Small intestine (tissue), 7 donors: Measurements from ENCODE around the gene POP4. TPM values are rescaled to one million over a fixed set of nuclear protein-coding genes. Genes with fewer than 3 reads are reported as not detected.
A peak's percentile ranks its signal among the peaks of the same experiment; 100 is the strongest.

ENCODE experiments used
- DNase-seq, 2 donors: peaks; one replicate each; pipeline versions ENCODE4 v3.0.0 to v3.0.0-alpha.2; 2013
- FAIRE-seq: peaks from 2 replicates; lab custom pipeline; 2012; peaks lifted over from hg19 to GRCh38; lab: Jason Lieb, UNC
- H3K27ac ChIP-seq, 3 donors: one replicate each; pipeline ENCODE4 v1.5.1; 2013; ENCODE audit warnings: low read length in 2 of 3, mild to moderate bottlenecking in 2 of 3, control low read depth in 1 of 3, inconsistent platforms in 1 of 3, low read depth in 1 of 3, moderate library complexity in 1 of 3
- H3K27me3 ChIP-seq, 3 donors: one replicate each; pipeline ENCODE4 v1.6.1; 2013; ENCODE audit warnings: low read length in 3 of 3, inconsistent platforms in 1 of 3; ENCODE audit not compliant: control insufficient read depth in 3 of 3, insufficient read depth in 3 of 3
- H3K36me3 ChIP-seq, 3 donors: one replicate each; pipeline ENCODE4 v1.6.1; 2013; ENCODE audit warnings: low read length in 3 of 3, inconsistent platforms in 1 of 3, low read depth in 1 of 3, mild to moderate bottlenecking in 1 of 3, moderate library complexity in 1 of 3; ENCODE audit not compliant: control insufficient read depth in 3 of 3, insufficient read depth in 2 of 3
- H3K4me1 ChIP-seq, 3 donors: one replicate each; pipeline ENCODE4 v1.6.1; 2013; ENCODE audit warnings: low read length in 2 of 3, inconsistent platforms in 1 of 3, low read depth in 1 of 3, mild to moderate bottlenecking in 1 of 3, moderate library complexity in 1 of 3; ENCODE audit not compliant: control insufficient read depth in 3 of 3, insufficient read depth in 2 of 3
- H3K4me3 ChIP-seq, 3 donors: one replicate each; pipeline ENCODE4 v1.5.1; 2013; ENCODE audit warnings: low read length in 3 of 3, control low read depth in 1 of 3, inconsistent platforms in 1 of 3, low read depth in 1 of 3, mild to moderate bottlenecking in 1 of 3, moderate library complexity in 1 of 3
- H3K9me3 ChIP-seq, 2 donors: one replicate each; pipeline ENCODE4 v1.6.1; 2013; ENCODE audit warnings: low read depth in 1 of 2, low read length in 1 of 2; ENCODE audit not compliant: control insufficient read depth in 2 of 2, insufficient read depth in 1 of 2
- WGBS, 3 donors: extraction: QIAGEN DNeasy Blood & Tissue Kit; methylation state at CpG; one replicate each; pipeline ENCODE4 v1.1.7; 2013; 5-methylcytosine and 5-hydroxymethylcytosine counted together
- polyA plus RNA-seq, 4 donors: library from polyadenylated mRNA; stranded (reverse) in 3 of 4; unstranded in 1 of 4; fragments of 200-250 nt in 3 of 4; fragments of 120-200 nt in 1 of 4; gene quantifications; one replicate each; pipeline versions ENCODE4 v1.2.1 to v1.2.3, GENCODE V29; 2013
- donor health status: healthy with polysubstance abuse.
- donor health status: control.
- donor health status: control.
- donor health status: Bipolar disorder and iron deficiency.
- donor health status: healthy.

Gene POP4
- polyA plus RNA-seq, 4 donors: 64.3 to 102 (median 80.8) TPM

GRCh38 chr19:29610213-29610573 is 4.1 kb downstream of the POP4 start:
- H3K27ac ChIP-seq: no peak overlapping the region
- H3K9me3 ChIP-seq: no peaks in the 10 kb centered on the region
- H3K4me1 ChIP-seq: peaks cover 0 to 3% (median 1%) of the 10 kb centered on the region in 3 donors
- peaks cover 4 to 58% (median 18%) of the 10 kb centered on the region in 3 donors for H3K36me3 ChIP-seq
- no peak for DNase-seq
- WGBS, 3 donors: 85 to 88% (median 87%) methylated on average over 20 to 22 of the region's 22 CpGs
- no peaks in the 10 kb centered on the region for H3K27me3 ChIP-seq
- FAIRE-seq: no peak
- H3K4me3 ChIP-seq: no peak overlapping the region

GRCh38 chr19:29610574-29611271 is 4.6 kb downstream of the POP4 start:
- WGBS, 3 donors: 42 to 45% (median 43%) methylated on average over 19 of the region's 19 CpGs
- H3K27ac ChIP-seq: no peak overlapping the region

DNA sequence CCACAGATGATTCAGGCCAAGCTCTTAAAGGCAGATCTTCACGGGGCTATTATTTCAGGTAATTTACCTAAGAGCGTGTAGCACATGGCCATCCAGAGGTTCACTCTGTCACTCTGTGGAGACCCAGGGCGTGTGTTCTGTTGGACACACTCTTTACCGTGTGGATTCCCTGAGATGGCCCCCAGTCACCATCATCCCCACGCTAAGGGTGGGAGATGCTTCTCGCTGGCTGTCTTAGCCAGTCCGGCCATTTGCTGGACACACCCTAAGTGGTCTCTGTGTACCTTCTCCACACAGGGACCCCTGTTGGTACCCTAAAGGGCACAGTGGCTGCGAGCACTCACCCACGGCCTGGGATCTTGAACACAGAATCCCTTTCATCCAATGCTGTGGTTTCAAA is 6.0 kb downstream of the POP4 start:
- Histone ChIP-seq H3K9me3 (no peaks in the 10 kb centered on the region), H3K4me1 (no peaks in the 10 kb centered on the region), H3K27ac (no peak overlapping the region), H3K36me3 (peaks cover 4 to 73% (median 18%) of the 10 kb centered on the region in 3 donors), H3K27me3 (no peaks in the 10 kb centered on the region), H3K4me3 (no peak overlapping the region)
- WGBS, 3 donors: 92 to 97% (median 94%) methylated on average over 9 of the region's 9 CpGs
- FAIRE-seq (no peak), DNase-seq (no peak)

More at GRCh38 chr19:29610574-29611271, 4.6 kb downstream of the POP4 start:
- peak; percentile 78 to 83 for DNase-seq
- Histone ChIP-seq H3K4me1 (no peaks in the 10 kb centered on the region), H3K4me3 (no peak overlapping the region), H3K27me3 (no peaks in the 10 kb centered on the region), H3K9me3 (no peaks in the 10 kb centered on the region), H3K36me3 (peaks cover 4 to 62% (median 18%) of the 10 kb centered on the region in 3 donors)
- no peak for FAIRE-seq

DNA sequence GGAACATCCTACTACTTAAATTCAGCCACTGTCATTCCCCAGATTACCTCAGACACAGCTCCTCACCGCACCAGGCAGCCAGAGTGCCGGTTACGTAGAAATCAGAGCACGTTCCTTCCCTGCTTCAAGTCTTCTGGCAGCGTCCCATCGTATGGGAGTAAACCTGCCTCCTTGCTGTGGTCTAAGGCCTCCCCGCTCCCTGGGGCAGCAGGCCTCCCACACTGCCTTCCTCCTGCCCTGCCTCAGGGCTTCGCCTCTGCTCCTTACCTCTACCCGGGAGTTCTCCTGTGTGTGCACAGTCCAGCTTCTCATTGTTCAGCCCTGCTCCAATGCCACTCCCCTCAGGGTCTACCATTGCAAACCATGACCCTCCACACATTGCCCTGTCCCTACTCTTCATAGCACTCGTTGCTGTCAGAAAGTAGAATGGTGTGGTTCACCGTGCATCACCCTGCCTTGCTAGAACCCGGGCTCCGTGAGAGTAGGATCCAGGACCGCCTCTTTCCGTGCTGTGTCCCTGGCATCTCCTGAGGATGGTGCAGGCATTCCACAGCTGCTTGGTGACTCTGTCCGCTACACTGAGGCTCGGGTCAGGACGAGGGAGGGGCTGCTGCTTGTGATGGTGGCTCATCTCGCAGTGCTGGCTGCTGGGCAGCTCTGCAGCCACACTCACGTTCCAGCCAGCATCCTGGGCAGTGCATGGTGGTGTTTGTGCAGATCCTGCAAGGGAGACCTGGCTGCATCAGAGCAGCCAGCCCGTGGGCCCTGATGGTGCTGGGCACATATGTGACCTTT is 6.9 kb downstream of the POP4 start:
- Histone ChIP-seq H3K27ac (no peak overlapping the region), H3K36me3 (peaks cover 4 to 73% (median 18%) of the 10 kb centered on the region in 3 donors), H3K27me3 (no peaks in the 10 kb centered on the region), H3K9me3 (no peaks in the 10 kb centered on the region), H3K4me1 (no peaks in the 10 kb centered on the region), H3K4me3 (no peak overlapping the region)
- 89 to 96% (median 93%) methylated on average over 21 of the region's 21 CpGs for WGBS, 3 donors
- no peak for FAIRE-seq
- no peak for DNase-seq

DNA sequence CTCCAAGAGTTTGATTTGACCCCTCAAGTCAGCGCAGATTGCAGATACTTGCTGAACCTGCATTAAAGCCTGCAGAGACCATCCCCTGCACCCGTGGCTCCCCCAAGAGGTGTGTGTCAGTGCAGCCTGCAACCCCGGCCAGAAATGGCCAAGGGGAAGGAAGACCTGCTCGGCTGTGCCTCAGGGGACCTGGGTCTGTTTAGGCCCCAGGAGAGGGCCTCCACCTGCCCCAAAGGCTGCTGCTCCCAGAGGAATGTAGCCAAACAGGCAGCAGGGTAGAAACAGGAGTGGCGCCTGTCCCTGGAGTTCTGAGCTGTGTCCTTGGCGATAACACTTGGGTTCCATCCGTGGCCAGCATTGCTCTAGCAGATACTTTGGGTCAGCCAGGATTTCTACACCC is 8.0 kb downstream of the POP4 start:
- Histone ChIP-seq H3K27me3 (no peaks in the 10 kb centered on the region), H3K27ac (no peak overlapping the region), H3K36me3 (peaks cover 4 to 67% (median 18%) of the 10 kb centered on the region in 3 donors), H3K9me3 (no peaks in the 10 kb centered on the region), H3K4me3 (no peak overlapping the region), H3K4me1 (no peaks in the 10 kb centered on the region)
- FAIRE-seq: no peak
- 86 to 92% (median 90%) methylated on average over 6 to 7 of the region's 7 CpGs for WGBS, 3 donors
- no peak for DNase-seq

DNA sequence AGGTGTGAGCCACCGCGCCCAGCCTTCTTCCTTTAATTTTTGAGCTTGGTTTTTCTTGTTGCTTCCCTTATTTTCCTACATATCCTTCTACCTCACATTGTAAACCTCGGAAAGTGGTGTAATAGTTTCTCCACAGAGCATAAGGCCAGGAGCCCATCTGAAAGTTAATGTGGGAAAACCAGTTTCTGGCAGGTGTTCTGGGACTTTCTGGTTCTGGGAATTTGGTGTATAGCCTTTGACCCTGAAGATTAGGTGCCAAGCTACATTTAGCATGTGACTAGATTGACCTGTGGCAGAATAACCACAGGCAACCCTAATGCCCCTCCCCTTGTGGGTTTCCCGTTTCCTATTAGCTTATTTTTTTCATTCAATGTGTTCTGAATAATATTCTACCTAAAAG is 8.7 kb downstream of the POP4 start:
- peaks cover 0 to 60% (median 18%) of the 10 kb centered on the region in 3 donors for H3K36me3 ChIP-seq
- 79 to 88% (median 79%) methylated on average over 4 of the region's 4 CpGs for WGBS, 3 donors
- no peak overlapping the region for H3K27ac ChIP-seq
- no peaks in the 10 kb centered on the region for H3K27me3 ChIP-seq
- H3K4me3 ChIP-seq: no peak overlapping the region
- no peaks in the 10 kb centered on the region for H3K4me1 ChIP-seq
- no peak for DNase-seq
- no peaks in the 10 kb centered on the region for H3K9me3 ChIP-seq
- no peak for FAIRE-seq

GRCh38 chr19:29615891-29616425 is 9.9 kb downstream of the POP4 start:
- Histone ChIP-seq H3K27me3 (no peaks in the 10 kb centered on the region), H3K9me3 (no peaks in the 10 kb centered on the region), H3K4me3 (no peak overlapping the region), H3K27ac (no peak overlapping the region), H3K4me1 (no peaks in the 10 kb centered on the region), H3K36me3 (peaks cover 0 to 49% (median 18%) of the 10 kb centered on the region in 3 donors)
- no peak for DNase-seq
- no peak for FAIRE-seq
- WGBS, 3 donors: 92 to 96% (median 95%) methylated on average over 10 of the region's 10 CpGs

GRCh38 chr19:29616541-29616940 is 10.5 kb downstream of the POP4 start:
- Histone ChIP-seq H3K27me3 (no peaks in the 10 kb centered on the region), H3K4me3 (no peak overlapping the region), H3K27ac (no peak overlapping the region), H3K4me1 (no peaks in the 10 kb centered on the region), H3K36me3 (peaks cover 0 to 43% (median 18%) of the 10 kb centered on the region in 3 donors), H3K9me3 (no peaks in the 10 kb centered on the region)
- 87 to 92% (median 88%) methylated on average over 16 of the region's 16 CpGs for WGBS, 3 donors
- FAIRE-seq (no peak), DNase-seq (no peak)
